ENCODE measurements around the gene EPHB2.
"Not testable (repeated sequence)": the region's sequence is repeated elsewhere in the genome, so short reads cannot be mapped to it uniquely, and the experiment has no call there.

Gene EPHB2

DNA sequence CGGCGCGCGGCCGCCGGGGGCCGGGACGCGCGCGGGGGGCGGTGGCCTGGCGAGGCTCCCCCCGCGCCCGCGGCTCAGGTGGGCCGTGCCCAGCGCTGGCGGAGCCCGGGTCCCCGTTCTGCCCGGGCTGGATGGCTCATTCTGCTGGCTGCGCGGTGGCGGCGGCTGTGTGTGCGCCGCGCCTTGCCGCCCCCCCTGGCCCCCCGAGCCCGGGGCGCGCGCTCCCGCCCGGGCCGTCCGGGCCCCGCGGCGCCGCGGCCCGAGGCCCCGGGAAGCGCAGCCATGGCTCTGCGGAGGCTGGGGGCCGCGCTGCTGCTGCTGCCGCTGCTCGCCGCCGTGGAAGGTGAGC, at the start of gene EPHB2:
Gene EPHB2 (plus strand): TSS at position 139 of the 349 bp plus-strand sequence. CDS start 144 bp downstream, at position 283.
- peak; percentile 54 for DNase-seq

DNA sequence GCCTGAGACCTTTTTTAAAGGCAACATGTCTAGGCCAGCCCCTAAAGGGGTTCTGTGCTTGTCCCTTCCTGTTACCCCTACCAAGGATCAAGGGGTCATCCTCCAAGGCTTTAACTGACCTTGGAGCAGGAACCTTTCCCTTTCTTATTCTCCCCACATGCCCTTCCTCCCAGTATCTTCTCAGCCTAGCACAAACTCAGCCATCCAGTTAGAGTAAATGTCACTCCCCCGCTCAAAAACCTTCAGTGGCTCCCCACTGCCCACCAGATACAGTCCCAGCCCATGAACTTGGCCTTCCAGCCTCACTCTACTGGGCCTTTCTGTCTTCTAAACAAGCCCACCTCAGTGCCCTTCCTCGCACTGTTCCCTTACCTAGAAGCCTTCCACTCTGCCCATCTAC, 48.8 kb upstream of the EPHB2 start:
- DNase-seq = no peak

DNA sequence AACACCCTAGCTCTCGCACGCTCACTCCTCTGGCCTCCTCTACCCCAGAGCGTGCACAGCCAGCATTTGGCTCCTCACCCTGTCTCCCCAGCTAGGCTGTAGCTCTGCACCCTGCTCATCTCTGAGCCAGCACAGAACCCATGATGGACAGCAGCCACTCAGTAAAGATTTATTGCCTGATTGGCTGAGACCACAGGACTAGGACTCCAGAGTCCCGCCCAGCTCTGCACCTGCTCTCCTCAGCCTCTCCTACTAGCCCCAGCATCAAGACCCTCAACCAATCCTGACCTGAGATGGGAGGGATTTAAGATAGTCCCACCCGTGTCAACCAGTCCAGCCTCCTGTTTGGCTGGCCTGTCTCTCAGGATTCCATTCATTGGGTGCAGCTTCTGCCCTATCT, 48.3 kb upstream of the EPHB2 start:
- peak; percentile 11 for DNase-seq

DNA sequence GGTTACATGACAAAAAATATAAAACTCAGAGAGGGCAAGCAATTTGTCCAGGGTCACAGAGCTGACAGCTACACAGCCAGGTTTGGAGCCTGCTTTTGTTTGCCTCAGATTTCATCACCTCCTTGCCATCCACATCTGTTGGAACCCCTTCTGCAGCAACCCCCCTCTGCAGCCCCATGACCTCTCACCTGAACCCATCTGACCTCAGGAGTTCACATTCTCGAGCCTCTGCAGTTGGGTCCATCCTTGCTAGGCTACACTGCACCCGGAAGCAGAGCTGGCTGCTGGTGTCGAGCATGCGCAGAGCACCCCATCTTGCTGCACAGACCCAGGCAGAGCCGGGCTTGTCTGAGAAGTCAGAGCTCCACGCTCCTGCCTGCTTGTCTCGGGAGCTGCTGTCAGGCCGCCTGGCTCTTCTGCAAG, 47.6 kb upstream of the EPHB2 start:
- DNase-seq = no peak

DNA sequence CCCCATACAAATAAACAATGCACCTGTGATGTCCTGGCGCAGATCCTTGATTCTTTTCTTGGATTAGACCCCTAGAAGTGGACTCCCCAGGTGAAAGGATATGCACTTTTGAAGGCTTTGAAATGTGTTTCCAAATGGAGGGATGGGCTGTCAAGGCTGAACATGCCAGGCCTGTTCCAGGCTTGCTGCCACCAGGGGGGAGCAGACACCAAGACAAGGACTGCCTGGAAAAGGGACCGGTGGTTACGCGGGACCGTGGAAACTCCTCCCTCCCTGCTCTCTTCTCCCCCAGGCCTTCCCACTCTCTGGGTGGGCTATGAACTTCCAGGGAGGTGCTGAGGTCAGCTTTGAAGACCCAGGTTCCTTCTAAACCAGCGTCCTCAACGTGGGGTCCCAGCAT, 44.9 kb upstream of the EPHB2 start:
- DNase-seq = no peak

DNA sequence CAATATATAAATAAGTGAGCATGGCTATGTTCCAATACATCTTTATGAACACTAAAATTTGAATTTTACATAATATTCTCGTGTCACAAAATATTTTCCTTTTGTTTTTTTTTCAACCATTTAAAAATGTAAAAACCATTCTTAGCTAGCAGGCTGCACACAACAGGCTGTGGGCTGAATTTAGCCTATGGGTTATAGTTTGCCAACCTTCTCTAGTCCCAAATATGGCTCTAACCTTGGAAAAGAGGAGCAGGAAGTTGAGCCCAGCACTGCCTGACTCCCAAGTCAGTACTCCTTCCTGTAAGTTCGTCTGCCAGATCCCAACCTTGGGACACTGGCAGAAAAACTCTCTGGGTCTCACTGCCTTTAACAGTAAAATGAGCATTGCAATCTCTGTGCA, 44.2 kb upstream of the EPHB2 start:
- no peak for DNase-seq

DNA sequence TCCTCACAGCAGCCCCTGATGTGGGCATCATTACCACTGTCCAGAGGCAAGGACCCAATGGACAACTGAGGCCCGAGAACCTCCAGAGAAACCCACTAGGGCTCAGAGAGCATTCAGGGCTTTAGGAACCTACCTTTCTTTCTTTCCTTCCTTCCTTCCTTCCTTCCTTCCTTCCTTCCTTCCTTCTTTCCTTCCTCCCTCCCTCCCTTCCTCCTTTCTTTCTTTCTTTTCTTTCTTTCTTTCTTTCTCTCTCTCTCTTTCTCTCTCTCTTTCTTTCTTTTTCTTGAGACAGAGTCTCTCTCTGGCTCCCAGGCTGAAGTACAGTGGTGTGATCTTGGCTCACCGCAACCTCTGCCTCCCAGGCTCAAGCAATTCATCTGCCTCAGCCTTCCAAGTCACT, 41.8 kb upstream of the EPHB2 start:
- DNase-seq = not testable (repeated sequence)

DNA sequence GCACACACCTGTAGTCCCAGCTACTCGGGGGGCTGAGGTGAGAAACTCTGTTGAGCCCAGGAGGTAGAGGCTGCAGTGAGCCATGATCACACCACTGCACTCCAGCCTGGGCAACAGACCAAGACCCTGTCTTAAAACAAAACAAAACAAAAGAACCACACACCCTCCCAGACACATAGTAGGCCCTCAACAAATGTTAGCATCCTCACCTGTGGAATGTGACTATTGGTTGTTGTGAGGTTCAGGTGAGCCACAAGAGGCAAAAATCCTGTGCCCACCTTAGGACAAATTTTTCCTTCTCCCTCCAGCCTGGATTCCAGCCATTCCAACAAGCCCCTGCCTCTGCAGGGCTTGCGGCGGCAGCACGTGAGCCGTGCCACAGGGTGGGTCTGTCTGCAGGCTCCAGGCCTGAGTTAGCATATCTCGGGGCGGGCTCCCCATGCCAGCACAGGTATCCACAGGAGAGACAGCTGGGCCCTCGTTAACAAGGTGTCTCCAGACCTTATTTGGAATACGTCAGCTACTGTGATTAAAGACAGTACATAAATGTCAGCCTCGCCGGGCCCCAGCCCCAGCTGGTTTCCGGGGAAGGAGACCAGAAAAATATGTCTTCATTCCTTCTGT, 40.2 kb upstream of the EPHB2 start:
- DNase-seq = no peak

DNA sequence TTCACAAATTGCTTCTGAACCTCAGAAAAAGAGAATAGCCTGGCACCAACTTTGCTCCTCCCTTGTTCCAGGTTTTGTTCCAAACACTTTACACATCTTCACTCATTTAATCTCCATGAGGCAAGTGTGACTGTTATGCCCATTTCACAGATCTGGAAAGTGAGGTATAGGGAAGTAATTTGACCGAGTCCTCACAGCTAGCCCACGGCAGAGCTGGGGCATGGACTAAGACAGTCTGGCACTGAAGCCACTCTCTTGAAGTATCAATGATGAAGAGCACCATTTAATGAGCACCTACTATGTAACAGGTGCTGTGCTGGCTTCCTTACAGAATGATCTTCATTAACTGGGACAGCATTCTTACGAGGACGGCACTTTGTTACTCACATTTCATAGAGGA, 38.6 kb upstream of the EPHB2 start:
- no peak for DNase-seq

DNA sequence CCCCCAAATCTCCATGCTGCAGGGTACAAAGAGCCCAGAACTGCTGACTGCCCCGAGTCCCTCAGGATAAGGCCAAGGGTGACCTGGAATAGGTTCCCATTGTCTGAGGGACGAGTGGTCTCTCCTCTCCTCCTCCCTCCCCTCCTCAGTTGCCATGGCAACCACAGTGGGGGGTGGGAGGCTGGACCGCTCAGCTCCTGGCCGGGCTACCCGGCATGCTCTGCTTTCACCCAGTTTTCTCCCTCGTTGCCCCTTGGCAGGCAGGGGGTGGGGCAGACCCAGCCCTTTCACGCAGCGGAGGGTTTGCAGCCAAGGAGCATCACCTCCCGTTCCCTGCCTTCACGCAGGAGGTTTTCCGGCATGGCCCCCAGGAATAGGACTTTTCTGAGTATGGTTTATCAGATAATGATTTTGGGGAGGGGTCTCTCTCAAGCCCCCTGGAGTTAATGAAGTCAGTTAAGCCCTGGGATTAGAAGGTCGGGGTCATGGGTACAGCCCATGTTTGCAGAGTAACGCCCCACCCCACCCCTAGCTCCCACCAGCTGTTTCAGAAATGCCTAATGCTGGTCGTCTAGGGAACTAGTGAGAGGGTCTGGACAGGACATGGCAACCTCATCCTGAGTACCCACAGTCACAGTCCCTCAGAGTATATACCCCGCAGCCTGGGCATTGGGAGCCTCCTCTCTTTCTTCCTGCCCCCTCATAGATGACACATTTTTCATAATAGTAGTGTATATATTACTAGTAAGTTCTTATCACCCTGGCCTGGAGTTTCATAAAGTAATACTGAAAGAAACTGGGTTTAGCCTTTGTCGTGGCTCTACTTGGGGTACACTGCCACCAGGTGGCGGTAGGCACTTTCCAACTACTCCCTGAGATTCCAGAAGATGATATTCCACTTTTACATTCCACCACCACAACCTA, 36.9 kb upstream of the EPHB2 start:
- peak; percentile 60 for DNase-seq

DNA sequence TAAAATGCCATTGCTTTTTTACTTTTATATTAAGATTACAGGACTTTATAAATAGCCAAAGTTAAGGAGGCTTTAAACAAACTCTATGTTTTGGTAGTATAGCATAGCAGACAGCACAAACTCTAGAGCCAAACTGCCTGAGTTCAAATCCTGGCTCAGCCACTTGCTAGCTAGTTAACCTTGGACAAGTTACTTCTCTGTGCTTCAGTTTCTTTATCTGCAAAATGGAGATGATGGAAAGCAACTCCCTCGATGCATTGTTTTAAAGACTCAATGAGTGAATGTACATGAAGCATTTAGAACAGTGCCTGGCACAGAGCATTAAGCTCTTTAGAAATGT, 36.3 kb upstream of the EPHB2 start:
- no peak for DNase-seq

DNA sequence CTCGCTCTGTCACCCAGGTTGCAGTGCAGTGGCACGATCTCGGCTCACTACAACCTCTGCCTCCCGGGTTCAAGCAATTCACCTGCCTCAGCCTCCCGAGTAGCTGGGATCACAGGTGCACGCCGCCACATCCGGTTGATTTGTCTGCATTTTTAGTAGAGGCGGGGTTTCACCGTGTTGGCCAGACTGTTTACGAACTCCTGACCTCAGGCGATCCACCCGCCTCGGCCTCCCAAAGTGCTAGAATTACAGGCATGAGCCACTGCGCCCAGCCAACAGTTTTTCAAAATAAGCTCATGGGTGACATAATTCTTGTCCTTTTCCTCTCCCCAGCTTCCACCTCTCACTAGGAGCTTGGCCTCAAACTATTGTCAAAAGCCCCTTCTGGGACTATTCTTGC, 34.5 kb upstream of the EPHB2 start:
- DNase-seq = not testable (repeated sequence)

DNA sequence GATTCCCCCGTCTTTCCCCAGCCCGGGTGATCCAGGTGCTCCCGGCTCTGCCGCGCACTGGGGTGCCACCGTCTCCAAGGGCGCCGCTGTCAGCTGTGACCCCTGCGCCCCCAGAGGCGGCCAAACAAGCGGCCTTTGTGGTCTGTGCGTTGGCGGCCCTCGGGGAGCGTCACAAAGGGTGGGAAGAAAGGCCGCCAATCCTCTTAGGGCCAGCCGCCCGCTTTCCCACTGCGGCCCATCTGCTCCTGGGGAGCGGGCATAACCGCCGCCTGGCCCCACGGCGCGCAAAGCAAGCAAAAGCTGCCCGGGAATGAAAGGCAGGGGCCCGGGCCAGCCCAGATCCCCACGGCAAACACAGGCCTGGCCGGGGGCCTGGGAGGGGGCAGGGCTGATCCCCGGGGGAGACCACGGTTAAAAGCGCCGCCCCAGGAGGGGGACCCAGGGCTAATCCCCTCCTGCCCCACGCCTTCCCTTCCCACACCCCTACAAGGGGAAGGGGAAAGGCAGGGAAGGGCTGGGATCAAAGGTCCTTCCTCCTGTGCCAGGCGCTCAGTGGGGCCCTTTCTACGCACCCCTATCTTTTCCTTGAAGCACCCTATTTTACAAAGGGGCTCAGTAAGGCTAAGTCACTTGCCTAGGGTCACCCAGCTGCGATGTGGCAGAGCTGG, 33.6 kb upstream of the EPHB2 start:
- no peak for DNase-seq

DNA sequence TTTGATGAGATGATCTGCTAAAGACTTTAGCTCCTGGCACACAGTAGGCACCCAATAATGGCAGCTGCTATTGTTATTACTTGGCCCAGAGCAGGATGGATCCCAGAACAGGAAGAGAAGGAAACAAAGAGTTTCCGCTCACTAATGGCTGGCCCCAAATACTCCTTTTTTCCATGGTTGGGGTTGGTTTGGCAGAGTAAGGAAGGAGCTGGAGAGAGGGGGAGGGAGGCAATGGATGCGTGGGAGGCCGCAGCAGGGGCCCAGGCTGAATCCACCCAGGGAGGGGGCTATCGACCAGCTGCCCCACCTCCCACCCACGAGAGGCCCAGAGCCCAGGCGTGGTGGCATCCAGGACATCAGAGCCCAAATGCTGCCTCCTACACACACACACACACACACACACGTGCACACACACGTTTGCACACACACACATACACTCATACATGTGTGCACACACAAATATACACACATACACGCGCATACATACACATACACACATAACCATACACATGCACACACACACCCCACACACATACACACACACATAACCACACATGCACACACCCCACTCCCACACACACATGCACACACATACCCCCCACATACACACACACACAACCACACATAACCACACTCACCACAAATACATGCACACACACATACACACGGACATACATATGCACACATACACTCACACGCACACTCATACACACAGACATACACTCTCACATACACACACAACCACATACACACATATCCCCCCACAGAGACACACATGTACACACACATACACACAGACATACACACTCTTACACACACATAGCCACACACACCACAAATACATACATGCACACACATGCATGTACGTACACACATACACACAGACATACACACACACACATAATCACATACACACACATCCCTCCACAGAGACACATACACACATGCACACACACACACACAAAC, 32.4 kb upstream of the EPHB2 start:
- DNase-seq = no peak

DNA sequence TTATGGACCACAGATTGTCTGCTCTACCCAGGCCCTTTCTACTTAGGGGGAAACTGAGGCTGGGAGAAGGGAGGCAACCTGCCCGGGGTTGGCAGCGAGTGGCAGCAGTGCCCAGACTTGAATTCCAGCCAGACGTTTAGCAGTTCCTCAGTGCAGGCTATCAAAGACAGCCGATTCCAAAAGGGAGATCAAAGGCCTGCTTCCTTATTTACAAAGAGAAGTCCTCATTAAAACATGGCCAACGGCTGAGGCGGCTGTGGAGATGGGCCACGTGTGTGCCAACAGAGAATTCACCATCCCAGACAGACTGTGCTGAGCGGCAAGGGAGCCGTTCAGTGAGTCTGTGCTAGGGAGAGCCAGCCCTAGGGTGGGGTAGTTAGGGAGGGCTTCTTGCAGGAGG, 29.9 kb upstream of the EPHB2 start:
- no peak for DNase-seq

DNA sequence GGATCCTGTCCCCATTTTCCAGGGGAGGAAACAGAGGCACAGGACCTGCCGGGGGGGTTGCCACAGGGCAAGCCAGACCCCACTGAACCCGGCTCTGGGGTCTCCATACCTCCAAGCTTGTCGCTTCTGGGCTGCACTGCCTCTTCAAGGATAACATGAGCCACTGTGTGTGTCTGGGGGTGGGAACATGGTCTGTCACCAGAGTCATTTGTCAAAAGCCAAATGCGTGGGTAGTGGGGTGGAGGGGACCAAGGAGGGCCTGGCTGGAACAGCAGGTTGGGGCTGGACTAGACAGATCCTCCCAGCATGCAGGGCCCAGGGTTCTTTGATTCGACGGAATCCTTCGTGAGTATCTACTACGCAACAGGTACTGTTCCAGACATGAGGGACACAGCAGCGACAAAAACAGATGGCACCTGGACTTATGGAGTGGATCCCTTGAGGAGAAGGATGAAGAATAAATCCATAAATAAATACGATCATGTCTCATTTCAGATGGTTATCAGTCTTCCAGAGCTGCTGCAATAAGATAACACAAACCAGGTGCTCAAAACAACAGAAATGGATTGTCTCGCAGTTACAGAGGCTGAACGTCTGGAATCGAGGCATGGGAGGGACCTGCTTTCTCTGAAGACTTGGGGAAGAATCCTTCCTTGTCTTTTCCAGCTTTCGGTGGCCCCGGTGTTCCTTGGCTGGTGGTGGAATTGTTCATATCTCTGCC, 28.9 kb upstream of the EPHB2 start:
- DNase-seq = no peak

DNA sequence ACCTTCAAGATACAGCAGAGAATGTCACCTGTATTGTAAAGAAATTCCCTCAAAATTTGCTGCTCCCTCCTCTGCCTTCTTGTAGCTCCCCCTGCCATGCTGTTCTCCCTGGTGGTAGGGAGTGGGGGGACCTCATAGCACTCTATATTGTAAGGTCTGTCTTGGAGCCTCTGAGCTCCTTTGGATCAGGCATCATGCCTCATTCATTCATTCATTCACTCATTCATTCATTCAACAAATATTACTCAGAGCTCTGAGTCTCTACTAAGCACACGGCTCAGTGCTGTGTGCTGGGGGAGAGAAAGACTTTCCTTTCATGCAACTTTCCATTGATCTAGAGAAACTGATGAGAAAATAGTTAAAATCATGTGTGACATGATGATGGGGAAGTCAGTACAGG, 27.1 kb upstream of the EPHB2 start:
- no peak for DNase-seq

DNA sequence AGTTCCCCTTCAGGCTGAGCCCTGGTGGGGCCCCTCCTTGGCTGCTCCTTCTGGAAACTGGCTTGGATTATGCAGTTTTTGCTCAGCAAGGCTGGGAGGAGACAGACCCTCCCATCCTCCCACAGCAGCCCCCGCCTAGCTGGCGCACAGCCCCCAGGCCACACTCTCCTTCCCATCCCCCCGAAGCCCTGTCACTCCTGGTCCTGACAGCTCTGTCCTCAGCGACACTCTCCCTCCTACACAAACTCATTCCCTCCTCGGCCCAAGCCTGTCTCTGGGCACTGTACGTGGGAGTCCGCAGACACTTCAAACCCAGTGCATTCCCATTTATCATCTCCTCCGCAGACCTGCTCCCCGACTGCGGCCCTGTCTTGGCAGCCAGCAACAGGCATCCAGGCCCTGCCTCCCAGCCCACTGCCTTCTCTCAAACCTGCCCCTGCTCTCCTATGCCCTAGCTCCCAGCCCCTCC, 25.0 kb upstream of the EPHB2 start:
- DNase-seq = no peak

DNA sequence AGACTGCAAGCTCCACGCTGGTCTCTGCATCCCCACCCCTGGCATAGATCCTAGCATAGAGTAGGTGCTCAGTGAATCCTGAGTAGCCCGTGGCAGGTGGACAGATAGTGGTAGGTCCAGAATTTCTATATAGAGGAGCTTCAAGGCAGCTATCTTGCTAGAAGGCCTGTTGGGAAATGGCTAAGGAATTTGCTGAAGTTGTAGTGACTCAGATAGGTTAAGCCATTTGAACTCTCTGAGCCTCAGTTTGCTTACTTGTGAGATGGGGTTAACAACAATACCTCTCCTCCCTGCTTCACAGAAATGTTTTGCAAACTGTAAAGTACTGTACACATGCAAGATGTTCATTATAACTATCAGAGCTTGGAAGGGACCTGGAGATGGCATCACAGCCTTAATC, 23.4 kb upstream of the EPHB2 start:
- no peak for DNase-seq

DNA sequence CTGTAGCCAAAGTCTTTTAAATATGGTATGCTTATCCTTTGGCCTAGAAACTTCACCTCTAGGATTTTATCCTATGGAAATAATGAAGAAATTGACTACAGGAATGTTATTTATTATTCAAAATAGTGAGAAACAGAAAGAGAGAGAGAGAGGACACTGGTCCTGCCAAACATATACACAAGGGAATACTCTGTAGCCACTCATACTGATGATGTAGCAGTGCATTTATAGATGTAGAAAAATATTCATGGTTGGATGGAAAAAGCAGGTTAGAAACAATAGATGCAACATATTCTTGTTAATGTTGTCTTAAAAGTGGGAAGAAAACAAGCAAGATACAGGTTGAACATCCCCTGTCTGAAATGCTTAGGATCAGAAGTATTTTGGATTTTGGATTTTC, 22.2 kb upstream of the EPHB2 start:
- DNase-seq = no peak

DNA sequence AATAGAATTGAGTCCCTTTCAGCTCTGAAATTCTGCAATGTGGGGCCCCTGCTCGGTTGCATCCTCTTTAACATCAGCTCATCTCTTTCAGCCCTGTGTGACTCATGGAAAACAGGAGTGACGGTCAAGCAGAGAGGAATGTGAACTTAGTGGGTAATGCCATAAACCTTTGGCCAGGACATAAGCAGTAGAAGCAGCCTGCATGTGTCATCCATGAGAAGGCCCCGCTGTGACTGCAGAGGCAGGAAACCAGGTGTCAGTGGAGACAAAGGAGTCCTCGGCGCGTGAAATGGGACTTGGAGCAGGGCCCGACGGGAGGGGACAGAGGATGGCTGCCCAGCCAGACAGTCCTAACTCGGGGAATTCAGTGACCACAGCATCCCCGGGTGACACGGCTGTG, 21.1 kb upstream of the EPHB2 start:
- no peak for DNase-seq

All from inflammatory macrophage treated with lipopolysaccharide for 4 hours (primary cell).